WI38 (cell line): Measurements from ENCODE around the gene NODAL.

Experiments
- H3K4me3 ChIP-seq: 2 replicates; pipeline ENCODE4 v1.5.1; 2011; ENCODE audit warnings: low read depth, mild to moderate bottlenecking, control low read depth, low read length
- CTCF ChIP-seq: IDR thresholded peaks from 2 replicates; pipeline ENCODE4 v1.5.1; 2012; ENCODE audit warnings: low read depth, mild to moderate bottlenecking, control low read depth, low read length

The NODAL gene

GRCh38 chr10:70399177-70399576, 42.3 kb downstream of the NODAL start:
- no peak overlapping the region for H3K4me3 ChIP-seq

GRCh38 chr10:70396140-70396539, 45.3 kb downstream of the NODAL start:
- no peak overlapping the region for H3K4me3 ChIP-seq
- no peak for TF ChIP-seq CTCF

More at GRCh38 chr10:70399177-70399576, 42.3 kb downstream of the NODAL start:
- no peak for TF ChIP-seq CTCF

GRCh38 chr10:70391654-70392053, 49.8 kb downstream of the NODAL start:
- H3K4me3 ChIP-seq = no peak overlapping the region
- TF ChIP-seq CTCF = no peak
